Activated T-cell treated with anti-CD3 and anti-CD28 coated beads for 1 hour (primary cell): ENCODE results near the gene TAC4.

Experiments used
- DNase-seq: peaks from one replicate; pipeline ENCODE4 v3.0.0-alpha.2; 2020; ENCODE audit warnings: low read depth

Gene TAC4

DNA sequence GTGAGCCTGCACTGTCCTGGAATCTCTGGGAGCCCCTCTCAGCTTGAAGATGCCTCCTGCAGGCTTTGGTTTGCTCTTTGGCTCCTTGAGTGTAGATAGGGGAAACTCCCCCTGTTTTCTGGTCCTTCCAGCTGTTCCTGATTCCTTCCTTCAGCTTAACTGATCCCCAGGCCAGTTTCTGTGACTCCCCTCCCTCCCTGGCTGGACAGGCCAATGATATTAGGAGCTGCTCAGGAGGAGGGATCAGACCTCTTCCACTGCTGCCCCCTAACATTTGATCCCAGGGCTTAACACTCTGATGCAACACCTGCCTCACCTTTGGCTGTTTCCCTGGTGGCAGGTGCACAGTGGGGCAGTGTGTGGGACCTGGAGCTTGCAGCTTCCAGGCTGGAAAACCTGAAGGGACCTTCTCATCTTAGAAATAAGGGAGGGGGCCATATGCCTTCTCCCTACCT, at the start of gene TAC4:
TSS of gene TAC4 (minus strand) at position 51 of the 455 bp plus-strand sequence. CDS start 52 bp downstream, outside the sequence.
- no peak for DNase-seq

DNA sequence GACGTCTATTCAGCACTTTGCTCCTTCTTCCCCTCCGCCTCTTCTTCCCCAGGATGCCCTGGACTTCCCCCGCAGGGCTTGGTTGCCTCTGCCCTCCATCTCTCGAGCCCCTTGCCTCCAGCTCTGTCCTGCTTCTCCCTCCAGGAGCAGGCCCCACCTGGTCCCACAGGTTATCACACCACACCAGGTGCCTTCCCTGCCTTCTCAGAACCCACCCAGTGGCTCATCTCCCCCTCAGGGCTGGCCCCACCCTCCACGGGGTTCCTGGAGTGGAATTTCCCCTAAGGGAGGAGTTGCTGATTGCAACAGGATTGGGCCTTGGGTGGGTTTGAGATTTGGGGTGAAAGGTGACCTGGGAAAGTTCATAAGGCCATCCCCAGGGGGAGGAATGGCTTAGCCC, 49.0 kb upstream of the TAC4 start:
- no peak for DNase-seq

DNA sequence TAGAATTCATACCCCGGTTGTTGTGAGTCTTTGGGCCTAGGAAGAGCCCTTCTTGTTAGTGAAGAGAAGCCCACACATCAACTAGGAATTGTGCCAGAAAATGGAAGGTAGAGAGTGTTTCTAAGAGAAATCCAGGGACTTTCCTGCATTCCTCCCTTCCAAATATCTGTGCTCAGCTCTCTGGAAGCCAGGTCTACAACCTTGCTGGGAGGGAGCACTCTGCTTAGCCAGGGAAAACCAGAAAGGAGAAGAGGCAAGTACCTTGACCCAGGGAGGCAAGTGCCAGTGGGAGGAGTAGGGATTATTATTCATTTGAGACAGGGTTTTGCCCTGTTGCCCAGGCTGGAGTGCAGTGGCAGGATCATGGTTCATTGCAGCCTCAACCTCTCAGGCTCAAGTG, 48.4 kb upstream of the TAC4 start:
- DNase-seq, result no peak

DNA sequence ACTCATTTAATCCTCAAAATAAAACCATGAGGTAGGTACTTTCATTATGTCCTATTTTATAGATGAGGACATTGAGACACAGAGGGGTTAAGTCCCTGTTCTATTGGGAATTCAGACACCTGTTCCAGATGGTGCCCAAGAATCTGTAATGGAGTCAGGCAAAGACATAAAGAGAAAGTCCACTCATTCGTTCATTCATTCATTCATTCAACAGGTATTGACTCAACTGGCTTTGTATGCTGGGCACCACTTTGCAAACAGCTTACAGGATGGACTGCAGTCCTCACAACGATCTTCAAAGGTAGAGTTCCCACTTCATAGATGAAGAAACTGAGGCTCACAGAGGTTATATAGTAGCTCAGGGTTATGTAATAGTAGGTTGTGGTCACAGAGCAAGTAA, 47.9 kb upstream of the TAC4 start:
- DNase-seq, result no peak

GRCh38 chr17:49894761-49895160, 46.9 kb upstream of the TAC4 start:
- DNase-seq, result no peak

- no peak for DNase-seq
These were observed 44.0 kb upstream of the TAC4 start for GRCh38 chr17:49891694-49892389.

DNA sequence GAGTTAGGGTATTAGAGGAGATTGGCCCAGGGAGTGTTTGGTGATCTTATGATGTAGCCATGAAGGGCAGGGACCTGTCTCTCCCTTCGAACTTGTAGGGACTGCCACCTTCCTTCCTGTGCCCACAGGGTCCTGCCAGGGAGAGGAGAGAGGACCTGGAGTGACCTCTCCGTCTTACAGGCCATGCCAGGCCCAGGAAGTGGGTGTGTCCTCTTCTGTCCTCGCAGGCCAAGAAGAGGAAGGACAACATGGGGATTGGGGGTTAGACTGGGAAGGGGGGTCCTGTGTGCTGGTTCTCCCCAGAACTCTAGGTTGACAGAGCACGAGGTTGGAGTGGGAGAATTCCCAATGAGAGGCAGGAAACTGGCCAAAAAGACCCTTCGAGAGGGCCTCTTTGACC, 43.4 kb upstream of the TAC4 start:
- DNase-seq, result no peak

DNA sequence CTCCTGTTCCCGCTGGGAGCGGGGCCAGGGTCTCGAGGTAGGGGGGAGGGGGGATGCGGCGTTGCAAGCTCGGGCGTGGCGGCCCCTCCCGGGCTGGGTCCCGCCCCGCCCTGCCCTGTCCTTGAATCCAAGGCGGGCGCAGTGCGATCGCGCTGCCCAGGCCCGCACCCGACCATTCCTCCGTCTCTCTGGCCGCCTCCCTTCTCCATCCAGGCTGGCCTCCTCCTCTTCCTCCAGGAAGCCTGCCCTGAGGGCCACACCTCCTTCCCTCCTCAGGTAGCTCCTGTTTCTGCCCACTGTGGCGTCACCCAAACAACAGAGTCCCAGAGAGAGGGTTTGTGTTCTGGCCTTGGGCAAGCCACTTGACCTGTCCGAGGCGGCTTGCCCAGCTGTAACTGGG, 43.0 kb upstream of the TAC4 start:
- DNase-seq, result no peak

- no peak for DNase-seq
These were observed 42.4 kb upstream of the TAC4 start for GRCh38 chr17:49890077-49890821.

DNA sequence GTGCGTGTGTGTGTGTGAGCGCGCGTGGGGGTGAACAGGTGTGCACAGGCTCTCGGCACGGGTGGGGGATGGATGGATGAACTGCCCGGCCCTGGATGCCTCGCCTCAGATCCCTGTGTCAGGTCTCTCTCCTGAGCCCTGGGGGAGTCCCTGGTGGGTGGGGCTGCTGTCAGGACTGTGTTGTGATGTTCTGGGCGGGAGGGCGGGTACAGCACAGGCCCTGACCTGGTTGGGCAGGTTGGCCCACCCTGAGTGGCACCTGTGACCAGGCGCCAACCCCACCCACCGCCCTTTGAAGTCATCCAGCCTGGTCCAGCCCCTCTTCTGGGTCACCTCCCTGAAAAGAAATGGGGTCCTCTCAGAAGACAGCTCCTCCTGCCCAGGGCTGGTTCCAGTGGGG, 41.6 kb upstream of the TAC4 start:
- no peak for DNase-seq

- DNase-seq, result no peak
These were observed 40.0 kb upstream of the TAC4 start for GRCh38 chr17:49887744-49888360.

- DNase-seq, result no peak
These were observed 39.3 kb upstream of the TAC4 start for GRCh38 chr17:49887086-49887743.

DNA sequence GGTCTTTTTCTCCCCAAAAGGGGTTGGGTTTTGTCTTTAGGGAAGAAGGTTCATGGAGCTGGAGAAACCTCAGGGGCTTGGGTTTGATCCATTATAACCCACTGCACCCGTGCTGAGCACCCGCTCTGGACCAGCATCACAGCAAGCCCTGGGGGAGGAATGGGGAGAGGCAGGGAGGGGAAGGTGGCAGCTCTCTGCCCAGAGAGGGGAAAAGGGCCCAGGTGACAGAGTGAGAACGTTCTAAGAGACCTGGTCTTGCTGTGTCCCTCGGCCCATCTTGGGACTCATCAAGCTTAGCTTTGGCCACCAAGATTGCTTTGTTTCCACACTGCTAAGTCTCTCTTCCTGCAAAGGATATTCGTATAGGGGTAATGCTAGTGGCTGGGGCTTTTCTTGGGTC, 38.2 kb upstream of the TAC4 start:
- DNase-seq, result no peak

DNA sequence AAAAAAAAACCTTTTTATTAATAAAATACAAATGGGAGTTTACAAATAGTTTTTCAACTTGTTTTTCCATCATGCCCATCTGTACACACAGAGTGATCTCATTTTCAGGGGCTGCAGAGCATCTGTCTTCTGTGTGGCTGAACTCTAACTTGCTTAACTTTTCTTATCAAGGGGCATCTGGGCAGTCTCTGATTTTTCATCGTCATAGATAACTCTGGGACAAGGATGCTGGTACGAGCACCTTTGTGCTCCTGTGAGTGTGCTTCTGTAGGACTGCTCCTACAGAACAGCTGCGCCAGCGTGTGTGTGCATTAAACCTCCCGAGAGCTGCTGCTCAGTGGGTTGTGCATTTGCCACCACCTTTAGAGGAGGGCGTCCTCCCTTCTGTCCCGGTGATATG, 34.6 kb upstream of the TAC4 start:
- DNase-seq, result no peak

GRCh38 chr17:49881054-49881402, 33.2 kb upstream of the TAC4 start:
- DNase-seq, result no peak

GRCh38 chr17:49880291-49881053, 32.6 kb upstream of the TAC4 start:
- DNase-seq, result peak; percentile 60

DNA sequence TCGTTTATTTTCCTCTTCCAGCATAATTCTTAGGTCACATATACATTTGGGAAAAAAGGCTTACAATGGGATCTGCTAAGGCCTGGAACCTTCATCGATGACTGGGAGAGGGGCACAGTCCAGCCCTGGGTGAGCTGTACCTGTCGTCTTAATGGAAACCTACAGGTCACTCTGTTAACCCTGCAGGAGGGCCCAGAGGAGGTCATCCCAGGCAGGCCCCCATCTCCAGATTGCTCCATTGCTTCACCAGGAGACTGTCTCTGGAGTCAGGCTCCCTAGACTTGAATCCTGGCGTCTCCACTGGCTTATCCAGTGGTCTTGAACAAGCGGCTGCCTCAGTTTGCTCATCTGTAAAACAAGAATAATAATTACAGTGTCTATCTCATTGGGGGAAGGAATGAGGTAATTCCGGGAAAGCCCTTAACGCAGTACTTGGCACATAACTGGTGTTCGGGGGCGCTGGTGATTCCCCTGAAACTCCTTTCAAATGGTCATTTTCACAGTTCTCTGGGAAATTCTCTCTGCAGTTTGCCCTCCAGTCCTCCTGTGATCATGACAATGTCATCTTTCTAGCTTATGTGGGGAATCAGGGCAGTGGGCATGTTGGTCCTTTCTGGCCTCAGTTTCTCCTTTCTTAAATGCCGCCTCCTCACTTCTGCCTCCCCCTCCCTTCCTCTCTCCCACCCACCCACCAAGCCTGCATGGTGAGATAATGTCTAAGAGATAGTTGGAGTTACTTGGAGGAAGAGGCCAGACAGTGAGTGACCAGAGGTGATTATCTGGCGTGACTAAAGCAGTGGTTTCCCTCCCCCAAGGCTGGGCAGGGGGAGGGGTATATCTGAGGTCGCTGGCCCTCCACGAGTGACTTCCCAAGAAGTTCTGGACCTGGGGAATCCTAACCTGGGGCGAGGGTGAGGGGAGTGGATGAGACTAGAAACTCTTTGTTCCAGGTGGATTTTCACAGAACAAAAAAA, 31.3 kb upstream of the TAC4 start:
- no peak for DNase-seq

DNA sequence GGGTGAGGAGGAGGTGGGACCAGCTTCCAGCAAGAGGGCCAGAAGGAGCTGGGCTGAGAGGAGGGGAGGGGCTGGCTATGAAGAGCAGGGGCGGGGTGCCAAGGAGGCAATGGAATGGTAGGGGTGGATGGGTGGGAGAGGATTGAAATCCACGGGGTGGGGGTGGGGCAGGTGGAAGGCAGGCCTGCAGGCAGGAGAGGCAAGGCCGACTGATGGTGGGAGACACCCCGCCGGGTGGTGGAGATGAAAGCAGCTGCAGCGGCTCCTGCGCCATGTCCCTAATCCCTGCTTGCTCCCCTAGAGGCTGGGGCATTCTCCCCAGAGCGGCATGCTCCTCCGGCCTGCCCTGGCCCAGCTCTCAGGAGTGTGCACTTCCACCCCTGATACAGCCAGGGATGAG, 27.8 kb upstream of the TAC4 start:
- no peak for DNase-seq

DNA sequence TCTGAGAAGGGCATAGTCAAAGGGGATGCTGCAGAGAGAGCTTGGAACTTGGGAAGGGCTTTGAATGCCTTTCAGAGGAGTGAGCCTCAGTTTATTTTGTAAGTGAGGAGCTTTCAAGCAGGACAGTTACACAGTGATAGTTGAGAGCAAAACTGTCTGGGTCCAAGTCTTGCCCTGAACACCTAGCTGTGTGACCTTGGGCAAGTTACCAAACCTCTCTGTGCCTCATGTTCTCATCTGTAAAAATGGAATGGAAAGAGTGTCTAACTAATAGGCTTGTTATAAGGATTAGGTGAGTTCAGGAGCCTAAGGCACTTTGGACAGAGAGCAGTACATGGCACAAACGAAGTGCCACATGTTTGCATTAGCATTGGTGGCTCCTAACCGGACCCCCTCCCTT, 27.0 kb upstream of the TAC4 start:
- no peak for DNase-seq

- no peak for DNase-seq
These were observed 26.1 kb upstream of the TAC4 start for GRCh38 chr17:49873926-49874325.

DNA sequence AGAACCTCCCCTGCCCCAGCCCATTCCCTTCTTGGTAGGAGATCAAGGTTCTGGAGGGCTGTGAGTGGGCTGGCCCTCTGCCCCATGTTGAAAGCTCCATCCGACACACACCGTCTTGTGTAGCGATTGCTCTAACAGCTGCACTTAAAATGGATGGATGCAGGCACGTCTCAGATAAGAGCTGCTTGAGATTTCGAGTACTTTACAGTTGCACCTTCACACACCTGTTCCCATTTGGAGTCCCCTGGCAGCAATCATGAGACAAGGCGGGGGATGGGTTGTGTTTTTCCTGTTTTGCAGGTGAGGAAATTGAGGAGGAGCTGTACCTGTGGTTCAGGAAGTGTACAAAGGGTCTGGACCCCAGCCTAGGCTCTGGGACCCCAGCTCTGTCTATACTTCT, 25.6 kb upstream of the TAC4 start:
- DNase-seq, result no peak
